GM20431 (cell line): Measurements from ENCODE around the gene PPP1R2C.

ENCODE experiments used
- in situ Hi-C: fragments of 300-500 bp; cut with MseI, MboI; formaldehyde crosslinking; loops from one replicate; pipeline ENCODE4 v1.15.0; 2020; ENCODE audit warnings: low sequenced_read_pairs; ENCODE audit not compliant: unreplicated experiment

Gene PPP1R2C

DNA sequence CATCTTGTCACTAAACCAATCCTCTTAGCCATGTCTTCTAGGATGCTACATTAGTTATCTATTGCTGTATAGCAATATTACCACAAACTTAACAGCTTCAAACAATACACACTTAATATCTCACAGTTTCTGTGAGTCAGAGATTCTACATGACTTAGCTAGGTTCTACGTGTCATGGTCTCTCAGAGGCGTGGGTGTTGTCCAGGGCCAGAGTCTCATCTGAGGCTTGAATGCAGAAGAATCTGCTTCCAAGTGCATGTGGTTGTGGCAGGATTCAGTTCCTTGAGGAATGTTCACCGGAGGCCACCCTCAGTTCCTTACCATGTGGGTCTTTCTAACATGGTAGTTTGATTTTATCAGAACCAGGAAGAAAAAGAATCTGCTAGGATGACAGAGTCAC, 26.4 kb downstream of the PPP1R2C start:
- in situ Hi-C loops: no loop called here

DNA sequence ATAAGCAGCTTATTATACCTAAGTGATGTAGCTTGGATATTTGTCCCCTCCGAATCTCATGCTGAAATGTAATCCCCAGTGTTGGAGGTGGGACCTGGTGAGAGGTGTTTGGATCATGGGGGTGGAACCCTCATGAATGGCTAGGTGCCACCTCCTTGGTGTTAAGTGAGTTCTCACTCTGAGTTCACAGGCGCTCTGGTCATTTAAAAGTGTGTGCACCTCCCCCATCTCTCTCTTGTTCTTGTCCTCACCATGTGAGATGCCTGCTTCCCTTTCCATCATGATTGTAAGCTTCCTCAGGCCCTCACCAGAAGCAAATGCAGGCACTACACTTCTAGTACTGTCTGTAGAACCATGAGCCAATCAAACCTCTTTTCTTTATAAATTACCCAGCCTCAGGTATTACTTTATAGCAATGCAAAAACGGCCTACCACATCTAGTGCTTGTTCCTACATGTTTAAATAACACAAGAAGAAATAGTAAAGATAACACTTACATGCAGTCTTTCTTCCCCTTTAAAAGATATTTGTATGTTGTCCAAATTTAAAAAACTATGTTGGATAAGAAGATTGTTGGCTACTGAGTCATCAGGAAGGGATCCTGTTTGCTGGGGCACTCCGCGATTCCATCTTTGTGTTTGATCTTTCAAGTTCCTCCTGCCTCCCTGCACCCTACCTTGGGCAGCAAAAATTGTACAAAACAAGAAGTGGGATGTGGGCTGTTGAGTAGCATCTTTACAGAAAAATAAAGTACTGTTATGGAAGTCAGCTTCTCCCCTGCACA, 29.7 kb downstream of the PPP1R2C start:
- in situ Hi-C loops: no loop called here

DNA sequence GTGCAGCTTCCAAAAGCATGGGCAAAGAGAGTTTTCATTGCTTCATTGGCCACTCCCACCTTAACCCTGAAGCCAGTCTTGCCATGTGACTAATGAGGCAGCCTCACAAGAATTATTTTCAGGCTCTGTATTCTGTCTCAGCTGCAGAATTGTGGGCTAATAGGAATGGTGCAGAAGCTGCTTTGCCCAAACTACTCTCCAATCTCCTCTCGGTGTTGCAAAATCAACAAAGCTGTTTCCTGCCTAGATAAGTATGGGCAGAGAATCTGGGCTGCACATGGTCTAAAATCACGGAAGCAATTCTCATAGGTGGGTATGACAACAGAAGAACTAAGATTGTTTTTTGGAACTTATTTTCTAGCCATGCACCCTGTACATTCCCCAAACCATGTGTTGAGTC, 31.4 kb downstream of the PPP1R2C start:
- in situ Hi-C loops: no loop called here

DNA sequence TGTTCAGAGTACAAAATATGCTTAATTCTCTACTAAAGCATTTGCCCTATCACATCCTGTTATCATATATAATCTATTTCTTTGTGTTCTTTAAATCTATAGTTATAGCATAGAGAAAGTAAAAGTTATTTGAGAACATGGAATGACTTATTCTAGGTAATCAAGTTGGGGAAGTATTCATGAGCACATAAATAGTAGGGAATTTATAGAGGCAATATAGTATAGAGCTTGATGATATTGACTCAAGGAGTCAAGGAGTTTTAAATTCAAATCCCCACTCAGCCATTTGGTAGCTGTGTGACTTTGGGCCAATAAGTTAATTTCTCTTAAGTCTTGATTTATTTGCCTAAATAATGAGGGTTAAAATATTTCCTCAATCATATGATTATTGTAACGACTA, 37.5 kb downstream of the PPP1R2C start:
- in situ Hi-C loops: no loop called here

DNA sequence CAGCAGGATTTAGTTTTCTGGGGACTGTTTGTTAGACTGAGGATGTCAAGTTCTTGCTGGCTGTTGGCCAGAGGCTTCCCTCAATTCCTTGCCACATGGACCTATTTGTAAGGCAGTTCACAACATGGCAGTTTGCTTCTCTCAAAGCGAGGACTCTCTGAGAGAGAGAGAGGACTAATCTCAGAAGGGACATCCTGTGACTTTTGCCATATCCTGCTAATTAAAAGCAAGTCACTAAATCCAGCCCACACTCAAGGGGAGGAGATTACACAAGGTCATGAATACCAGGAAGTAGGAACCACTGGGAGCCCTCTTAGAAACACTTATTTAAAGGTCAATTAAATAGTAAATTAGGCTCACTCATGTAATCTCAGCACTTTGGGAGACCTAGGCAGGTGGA, 38.2 kb downstream of the PPP1R2C start:
- in situ Hi-C loops: no loop called here

DNA sequence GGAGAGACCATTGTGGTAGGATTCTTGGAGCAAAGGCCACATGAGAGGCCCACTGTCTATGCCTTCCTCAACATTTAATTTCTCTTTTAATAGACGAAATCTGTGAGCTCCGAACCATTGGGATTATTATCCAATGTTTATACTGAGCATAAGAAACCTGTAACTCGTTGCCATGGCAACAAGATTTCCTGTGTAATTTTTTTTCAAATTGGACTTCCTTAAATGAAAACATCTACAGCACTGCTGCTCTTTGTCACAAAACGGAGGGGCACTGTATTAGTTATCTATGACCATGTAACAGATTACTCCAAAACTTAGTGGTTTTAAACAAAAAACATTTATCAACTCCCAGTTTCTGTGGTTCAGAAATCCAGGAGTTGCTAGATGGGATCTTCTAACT, 38.7 kb downstream of the PPP1R2C start:
- in situ Hi-C loops: no loop called here

DNA sequence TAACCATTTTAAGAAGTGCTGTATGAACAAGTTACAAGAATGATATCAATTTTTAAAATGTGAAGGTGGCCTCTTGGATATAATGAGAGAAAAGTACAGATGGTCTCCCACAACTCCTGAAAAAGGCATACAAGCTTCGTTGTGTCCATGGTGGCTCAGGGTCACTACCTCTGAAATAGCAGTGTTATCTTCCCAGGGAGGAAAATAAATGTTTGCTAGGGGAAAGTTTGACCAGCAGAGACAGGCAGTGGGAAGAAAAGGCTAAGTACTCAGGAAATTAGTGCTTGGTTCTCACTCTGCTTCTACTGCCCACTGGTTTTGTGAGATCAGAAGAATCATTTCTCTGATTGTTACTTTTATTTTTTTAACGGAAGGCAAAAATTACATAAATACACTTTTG, 39.4 kb downstream of the PPP1R2C start:
- in situ Hi-C loops: no loop called here

DNA sequence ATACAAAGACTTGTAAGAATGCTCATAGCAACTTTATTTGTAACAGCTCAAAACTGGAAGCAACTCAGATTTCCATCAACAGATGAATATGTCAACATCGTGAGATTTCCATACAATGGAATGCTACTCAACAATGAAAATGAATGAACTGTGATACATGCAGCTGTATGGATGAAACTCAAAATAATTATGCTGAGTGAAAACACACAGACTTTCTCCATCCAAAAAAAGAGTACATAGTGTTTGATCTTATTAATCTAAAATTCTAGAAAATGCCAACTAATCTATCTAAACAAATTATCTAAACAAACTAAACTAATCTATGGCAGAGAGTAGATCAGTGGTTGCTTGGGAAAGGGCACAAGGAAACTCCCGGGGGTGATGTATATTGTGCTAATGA, 42.7 kb downstream of the PPP1R2C start:
- in situ Hi-C loops: no loop called here

DNA sequence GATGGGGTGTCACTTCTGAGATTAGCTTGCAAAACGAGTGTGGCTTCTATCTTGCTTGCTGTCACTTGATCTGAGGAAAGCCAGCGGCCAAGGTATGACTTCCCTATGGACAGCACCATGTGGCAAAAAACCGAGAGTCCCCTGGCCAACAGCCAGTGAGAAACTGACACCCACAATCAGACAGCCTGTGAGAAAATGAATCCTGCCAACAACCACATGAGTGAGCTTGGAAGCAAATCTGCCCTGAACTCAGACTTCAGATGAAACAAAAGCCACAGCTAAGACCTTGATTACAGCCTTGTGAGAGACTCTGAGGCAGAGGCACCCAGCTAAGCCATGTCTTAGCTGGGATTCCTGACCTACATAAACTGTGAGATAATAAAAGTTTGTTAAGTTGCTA, 45.5 kb downstream of the PPP1R2C start:
- in situ Hi-C loops: no loop called here
